Vagina (tissue), 2 donors: ENCODE data around the gene RBM23. TPM values are rescaled to one million over a fixed set of nuclear protein-coding genes. Genes with fewer than 3 reads are reported as not detected.

Experiments used
- DNase-seq, 2 donors: peaks; one replicate each; pipeline ENCODE4 v3.0.0-alpha.2; 2017; ENCODE audit errors: extremely low spot score in 2 of 2
- H3K27ac ChIP-seq: fragments of 200-600 bp; sonication (generic); one replicate; pipeline ENCODE4 v1.5.1; 2019
- H3K27me3 ChIP-seq: fragments of 200-600 bp; sonication (generic); one replicate; pipeline ENCODE4 v1.5.1; 2019
- H3K36me3 ChIP-seq, 2 donors: fragments of 200-600 bp; sonication (generic); one replicate each; pipeline ENCODE4 v1.5.1; 2017 to 2019
- H3K4me1 ChIP-seq: fragments of 200-600 bp; sonication (generic); one replicate; pipeline ENCODE4 v1.5.1; 2019
- H3K4me3 ChIP-seq, 2 donors: fragments of 200-600 bp; sonication (generic); 1 replicate in 1 of 2; 2 replicates in 1 of 2; pipeline ENCODE4 v1.5.1; 2016 to 2019
- H3K9me3 ChIP-seq: fragments of 200-600 bp; sonication (generic); one replicate; pipeline ENCODE4 v1.5.1; 2019
- CTCF ChIP-seq, 3 experiments: fragments of 450-650 bp in 2 of 3; fragments of 200-600 bp in 1 of 3; sonication (generic) in 1 of 3; IDR thresholded peaks; one replicate each; pipeline ENCODE4 v1.5.1; 2017 to 2019; ENCODE audit warnings: antibody characterized with exemption in 3 of 3, mild to moderate bottlenecking in 2 of 3, moderate library complexity in 2 of 3
- POLR2A ChIP-seq, 2 donors: fragments of 450-650 bp; IDR thresholded peaks; one replicate each; pipeline ENCODE4 v1.6.1; 2017; ENCODE audit warnings: antibody characterized with exemption in 2 of 2, mild to moderate bottlenecking in 2 of 2, moderate library complexity in 2 of 2
- POLR2AphosphoS5 ChIP-seq, 2 donors: sonication (generic); formaldehyde crosslinking; IDR thresholded peaks; one replicate each; pipeline ENCODE4 v1.9.0; 2017; ENCODE audit warnings: antibody characterized with exemption in 2 of 2, mild to moderate bottlenecking in 2 of 2, low read depth in 1 of 2; ENCODE audit not compliant: insufficient read depth in 1 of 2
- intact Hi-C: fragments of 100-400 bp; cut with DNase I; formaldehyde crosslinking; loops from one replicate; pipeline ENCODE4 v1.15.1; 2023
- total RNA-seq: library from RNA; depleted of rRNA; stranded (reverse); fragments of >200 nt; gene quantifications from one replicate; pipeline ENCODE4 v1.2.3, GENCODE V29; 2016

Gene RBM23
- total RNA-seq, 1 donor from 2014 or later = 68.5 TPM

GRCh38 chr14:22875748-22876319 lies 43.1 kb downstream of the RBM23 start:
- Histone ChIP-seq H3K4me3 (no peak overlapping the region), H3K27me3 (no peaks in the 10 kb centered on the region), H3K9me3 (no peaks in the 10 kb centered on the region), H3K27ac (no peak overlapping the region), H3K36me3 (peaks cover 16 to 56% of the 10 kb centered on the region in 2 donors), H3K4me1 (peaks cover 19% of the 10 kb centered on the region)
- intact Hi-C loops = no loop called here
- TF ChIP-seq POLR2AphosphoS5 (IDR thresholded peaks at IDR 0.05; ENCODE audit: insufficient read depth in 1 of 2, low read depth in 1 of 2) (no peak), POLR2A (IDR thresholded peaks at IDR 0.05) (no peak), CTCF (IDR thresholded peaks at IDR 0.05) (no peak)
- DNase-seq = no peak

GRCh38 chr14:22875003-22875747 lies 43.8 kb downstream of the RBM23 start:
- intact Hi-C loops = no loop called here
- TF ChIP-seq CTCF (IDR thresholded peaks at IDR 0.05) (no peak), POLR2A (IDR thresholded peaks at IDR 0.05) (no peak), POLR2AphosphoS5 (IDR thresholded peaks at IDR 0.05; ENCODE audit: insufficient read depth in 1 of 2, low read depth in 1 of 2) (no peak)
- Histone ChIP-seq H3K4me3 (no peak overlapping the region), H3K4me1 (peaks cover 25% of the 10 kb centered on the region), H3K27me3 (no peaks in the 10 kb centered on the region), H3K9me3 (no peaks in the 10 kb centered on the region), H3K27ac (no peak overlapping the region), H3K36me3 (peaks cover 16 to 56% of the 10 kb centered on the region in 2 donors)
- DNase-seq = no peak

GRCh38 chr14:22872833-22873520 lies 46.0 kb downstream of the RBM23 start:
- peak overlapping the region; percentile 99 for H3K27ac ChIP-seq
- H3K9me3 ChIP-seq = no peaks in the 10 kb centered on the region
- peaks cover 16 to 44% of the 10 kb centered on the region in 2 donors for H3K36me3 ChIP-seq
- TF ChIP-seq POLR2A (IDR thresholded peaks at IDR 0.05) = no peak
- no peak for TF ChIP-seq POLR2AphosphoS5 (IDR thresholded peaks at IDR 0.05; ENCODE audit: insufficient read depth in 1 of 2, low read depth in 1 of 2)
- no peak for TF ChIP-seq CTCF (IDR thresholded peaks at IDR 0.05)
- H3K4me1 ChIP-seq = peaks cover 34% of the 10 kb centered on the region
- DNase-seq = no peak
- H3K27me3 ChIP-seq = no peaks in the 10 kb centered on the region
- peak overlapping the region; percentile 88 to 92 for H3K4me3 ChIP-seq
- intact Hi-C loops = no loop called here

GRCh38 chr14:22872033-22872832 lies 46.7 kb downstream of the RBM23 start:
- TF ChIP-seq POLR2A (IDR thresholded peaks at IDR 0.05) (no peak), CTCF (IDR thresholded peaks at IDR 0.05) (peak; percentile 66 to 95 (median 89)), POLR2AphosphoS5 (IDR thresholded peaks at IDR 0.05; ENCODE audit: insufficient read depth in 1 of 2, low read depth in 1 of 2) (peak in 1 of 2 donors; percentile 73)
- DNase-seq = no peak
- Histone ChIP-seq H3K36me3 (peaks cover 13 to 37% of the 10 kb centered on the region in 2 donors), H3K9me3 (no peaks in the 10 kb centered on the region), H3K27me3 (no peaks in the 10 kb centered on the region), H3K27ac (peak overlapping the region; percentile 99), H3K4me3 (peak overlapping the region; percentile 88 to 92), H3K4me1 (peaks cover 34% of the 10 kb centered on the region)
- intact Hi-C loops = no loop called here
